SHP77 treated with DMSO at 0.1 percent for 48 hours (cell line): ENCODE measurements around the gene BTBD19.
"Not testable (repeated sequence)": the region's sequence is repeated elsewhere in the genome, so short reads cannot be mapped to it uniquely, and the experiment has no call there.

Experiments used
- DNase-seq: peaks from one replicate; lab custom pipeline; 2025; lab: John Stamatoyannopoulos, UW

Gene BTBD19

DNA sequence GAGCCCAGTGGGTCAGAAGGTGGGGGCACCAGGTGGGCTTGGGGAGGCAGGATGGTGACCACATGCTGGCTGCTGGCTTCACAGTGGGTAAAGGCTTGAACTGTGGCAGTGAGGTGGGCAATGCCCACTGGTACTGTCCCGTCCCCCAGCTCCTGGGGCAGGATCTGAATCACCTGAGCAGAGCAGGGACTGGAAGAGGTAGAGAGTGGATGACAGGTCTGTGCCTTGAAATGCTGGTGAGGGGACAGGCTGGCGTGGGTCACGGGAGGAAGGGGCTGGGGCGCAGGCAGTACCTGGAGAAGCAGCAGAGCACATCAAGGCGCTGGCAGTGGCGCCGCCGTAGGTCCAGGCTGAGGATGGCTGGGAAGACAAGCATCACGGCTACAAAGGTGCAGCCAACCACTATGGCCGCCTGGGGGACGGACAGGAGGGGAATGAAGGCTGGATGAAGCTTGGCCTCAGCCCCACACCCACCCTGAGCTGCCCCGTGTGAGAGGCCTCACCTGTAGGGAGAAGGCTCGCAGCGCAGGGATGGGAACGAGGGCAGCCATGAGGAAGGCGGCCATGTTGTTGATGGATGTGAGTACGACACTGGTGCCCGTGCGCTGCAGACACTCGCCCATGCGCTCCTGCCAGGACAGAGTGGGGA is 19.8 kb downstream of the BTBD19 start:
- DNase-seq, result no peak

DNA sequence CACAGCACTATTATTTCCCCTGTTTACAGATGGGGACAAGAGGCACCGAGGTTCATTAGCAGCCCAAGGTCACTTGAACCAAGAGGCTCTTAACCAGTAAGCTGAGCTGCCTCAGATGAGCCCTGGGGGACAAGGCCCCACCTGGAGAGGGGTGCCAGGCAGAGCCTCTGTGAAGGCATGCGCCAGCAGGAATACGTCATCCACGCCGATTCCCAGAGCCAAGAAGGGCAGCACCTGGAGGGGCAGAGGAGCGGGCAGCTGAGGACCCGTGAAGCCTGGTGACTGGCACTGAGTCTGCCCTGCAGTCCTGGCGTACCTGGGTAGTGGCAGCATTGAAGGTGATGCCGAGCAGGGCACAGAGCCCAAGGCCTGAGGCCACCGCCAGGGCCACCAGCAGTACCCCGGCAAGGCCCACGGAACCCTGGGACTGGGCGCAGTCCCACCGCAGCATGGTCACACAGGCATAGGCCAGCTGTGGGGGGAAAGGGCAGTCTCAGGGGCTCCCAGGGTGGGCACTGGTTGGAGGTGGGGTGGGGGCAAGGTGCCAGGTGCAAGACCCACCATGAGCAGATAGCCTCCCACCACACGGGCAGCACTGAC is 20.6 kb downstream of the BTBD19 start:
- no peak for DNase-seq

DNA sequence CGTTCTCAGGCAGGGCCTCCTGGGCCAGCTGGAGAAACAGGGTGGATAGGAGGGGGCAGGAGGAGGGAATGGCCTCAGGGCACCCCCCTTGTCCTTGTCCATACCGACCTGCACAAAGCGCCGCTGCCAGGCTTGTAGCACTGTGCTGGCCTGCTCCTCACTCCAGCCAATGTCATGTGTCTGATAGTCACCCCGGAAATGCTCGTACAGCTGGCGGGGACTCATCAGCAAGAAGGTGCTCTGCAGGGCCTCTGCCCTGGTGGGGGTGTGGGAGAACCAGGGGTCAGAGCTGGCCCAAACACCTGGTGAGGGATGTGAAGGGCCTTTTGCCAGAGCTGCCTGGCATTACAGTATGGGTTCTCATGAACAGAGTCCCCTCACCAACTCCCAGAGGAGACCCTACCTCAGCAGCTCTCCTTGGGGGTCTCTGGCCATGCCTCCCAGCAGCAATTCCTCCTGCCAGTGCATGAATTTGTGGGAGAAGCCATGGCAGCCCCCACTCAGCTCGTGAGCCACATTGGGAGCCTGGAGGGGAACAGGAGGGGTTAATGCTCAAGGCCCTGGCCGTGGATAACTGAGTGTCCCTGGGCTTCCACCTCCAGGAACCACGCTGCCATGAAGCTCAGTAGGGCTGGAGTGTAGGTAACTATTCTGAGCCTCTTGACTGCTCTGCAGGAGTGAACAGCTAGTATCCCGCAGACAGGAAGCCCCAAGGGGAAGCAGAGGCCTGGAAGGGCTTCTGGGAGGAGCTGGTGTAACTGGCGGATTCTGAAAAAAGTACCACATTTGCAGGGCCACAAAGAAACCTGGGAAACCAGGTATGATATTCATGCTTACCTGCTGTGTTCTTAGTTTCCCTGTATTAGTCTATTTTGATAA is 21.4 kb downstream of the BTBD19 start:
- no peak for DNase-seq

- no peak for DNase-seq
Observed at GRCh38 chr1:44830900-44831304, 22.6 kb downstream of the BTBD19 start.

DNA sequence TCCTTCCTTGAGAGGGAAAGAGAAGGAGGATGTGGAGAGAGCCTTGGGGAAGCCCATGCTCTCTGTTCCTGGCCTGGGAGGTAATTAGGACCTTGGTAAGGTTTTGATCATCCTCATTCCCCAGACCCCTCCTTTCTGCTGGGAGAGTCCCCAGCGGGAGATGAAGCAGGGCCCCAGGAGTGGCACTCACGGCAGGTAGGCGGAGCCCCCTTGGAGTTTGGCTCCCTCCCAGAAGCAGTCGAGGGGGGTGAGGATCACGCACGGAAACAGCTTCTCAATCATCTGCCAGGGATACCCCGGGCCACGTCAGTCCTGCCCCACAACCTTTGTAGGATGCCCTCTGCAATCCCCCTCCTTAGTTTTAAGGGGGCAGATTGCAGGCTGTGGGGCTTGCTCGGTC is 23.2 kb downstream of the BTBD19 start:
- DNase-seq, result no peak

- no peak for DNase-seq
Observed at GRCh38 chr1:44832056-44832705, 23.9 kb downstream of the BTBD19 start.

DNA sequence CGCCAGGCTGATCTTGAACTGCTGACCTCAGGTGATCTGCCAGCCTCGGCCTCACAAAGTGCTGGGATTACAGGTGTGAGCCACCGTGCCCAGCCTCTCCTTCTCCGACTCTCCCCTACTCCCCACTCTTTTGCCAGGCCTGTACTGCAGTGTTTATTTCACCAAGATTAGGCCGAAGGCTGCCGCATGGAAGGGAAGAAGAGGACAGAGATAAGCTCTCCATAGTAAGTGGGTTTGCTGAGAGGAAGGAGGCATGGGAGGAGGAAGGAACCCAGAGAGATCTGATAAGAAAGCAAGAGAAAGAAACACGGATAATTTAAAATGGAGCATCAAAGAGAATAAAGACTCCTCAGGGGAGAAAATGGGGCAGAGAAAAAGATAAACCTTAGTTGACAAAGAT is 26.0 kb downstream of the BTBD19 start:
- no peak for DNase-seq

DNA sequence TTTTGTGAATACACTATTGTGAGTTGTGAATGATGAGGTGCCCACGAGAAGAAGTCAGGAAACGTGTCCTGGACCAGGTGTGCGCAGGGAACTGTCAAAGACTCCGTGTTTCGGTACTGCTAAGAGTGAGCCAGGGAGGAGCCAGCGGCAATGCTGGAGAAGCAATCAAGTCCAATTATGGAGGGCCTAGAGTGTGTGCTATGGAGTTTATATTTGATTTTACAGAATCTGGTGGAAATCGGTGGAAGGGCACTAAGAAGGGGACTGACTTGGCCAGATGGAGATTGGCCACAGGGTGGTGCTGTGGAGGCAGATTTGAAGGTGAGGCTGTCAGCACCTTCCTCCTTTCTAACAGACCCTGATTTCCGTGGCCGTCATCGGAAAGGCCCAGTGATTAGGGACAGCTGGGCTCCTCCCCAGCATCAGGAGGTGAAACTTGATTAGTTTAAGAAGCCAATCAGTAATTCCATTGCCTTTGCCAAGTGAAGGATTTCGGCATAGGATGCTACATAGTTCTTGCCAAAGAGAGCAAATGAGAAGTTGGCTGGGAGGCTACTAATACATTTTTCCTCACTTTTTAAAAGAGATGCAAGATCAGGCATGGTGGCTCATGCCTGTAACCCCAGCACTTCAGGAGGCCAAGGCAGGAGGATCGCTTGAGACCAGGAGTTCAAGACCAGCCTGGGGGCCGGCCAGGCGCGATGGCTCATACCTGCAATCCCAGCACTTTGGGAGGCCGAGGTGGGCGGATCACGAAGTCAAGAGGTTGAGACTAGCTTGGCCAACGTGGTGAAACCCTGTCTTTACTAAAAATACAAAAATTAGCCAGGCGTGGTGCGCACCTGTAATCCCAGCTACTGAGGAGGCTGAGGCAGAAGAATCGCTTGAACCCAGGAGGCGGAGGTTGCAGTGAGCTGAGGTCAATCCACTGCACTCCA is 27.7 kb downstream of the BTBD19 start:
- peak; percentile 60 for DNase-seq

- not testable (repeated sequence) for DNase-seq
Observed at GRCh38 chr1:44838294-44838693, 30.0 kb downstream of the BTBD19 start.

DNA sequence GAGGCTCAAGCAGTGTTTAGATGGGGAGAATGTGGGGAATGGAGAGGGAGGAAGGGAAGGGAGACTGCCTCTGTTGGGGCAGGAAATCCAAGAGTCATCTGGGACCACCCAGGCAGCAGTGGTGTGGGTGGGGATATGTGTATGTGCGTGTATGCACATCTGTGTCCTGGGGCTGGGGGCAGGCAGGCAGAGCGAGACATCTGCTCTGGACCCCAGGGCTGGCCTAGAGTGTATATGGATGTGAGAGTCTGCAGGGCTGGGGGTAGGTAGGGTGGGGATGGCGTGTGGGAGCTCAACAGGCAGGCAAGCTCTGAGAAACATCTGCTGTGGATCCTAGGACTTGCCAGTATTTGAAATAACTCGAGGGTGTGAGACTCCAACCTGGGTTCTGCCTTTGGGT is 31.3 kb downstream of the BTBD19 start:
- DNase-seq, result no peak

DNA sequence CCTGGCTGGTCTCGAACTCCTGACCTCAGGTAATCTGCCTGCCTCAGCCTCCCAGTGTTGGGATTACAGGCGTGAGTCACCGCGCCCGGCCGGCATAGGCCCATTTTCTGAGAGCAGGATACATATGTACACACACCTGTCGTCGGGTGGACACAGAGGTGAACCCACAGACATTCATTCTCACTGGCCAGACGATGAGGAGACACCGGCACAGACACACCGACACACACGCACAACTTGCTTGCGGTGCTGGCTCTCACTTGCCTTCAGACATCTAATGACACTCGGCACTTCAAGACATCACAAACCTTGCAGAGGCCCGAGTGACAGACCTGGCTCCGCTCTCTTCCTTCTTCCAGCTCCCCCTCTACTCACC is 34.2 kb downstream of the BTBD19 start:
- DNase-seq, result peak; percentile 2

GRCh38 chr1:44842862-44843655 is 34.7 kb downstream of the BTBD19 start, which contains the start of gene PTCH2:
TSS of gene PTCH2 (minus strand) at chr1:44843253. CDS start at chr1:44842932, 321 bp downstream.
- peak; percentile 44 for DNase-seq

- DNase-seq, result no peak
Observed at GRCh38 chr1:44846985-44847384, 38.7 kb downstream of the BTBD19 start.

DNA sequence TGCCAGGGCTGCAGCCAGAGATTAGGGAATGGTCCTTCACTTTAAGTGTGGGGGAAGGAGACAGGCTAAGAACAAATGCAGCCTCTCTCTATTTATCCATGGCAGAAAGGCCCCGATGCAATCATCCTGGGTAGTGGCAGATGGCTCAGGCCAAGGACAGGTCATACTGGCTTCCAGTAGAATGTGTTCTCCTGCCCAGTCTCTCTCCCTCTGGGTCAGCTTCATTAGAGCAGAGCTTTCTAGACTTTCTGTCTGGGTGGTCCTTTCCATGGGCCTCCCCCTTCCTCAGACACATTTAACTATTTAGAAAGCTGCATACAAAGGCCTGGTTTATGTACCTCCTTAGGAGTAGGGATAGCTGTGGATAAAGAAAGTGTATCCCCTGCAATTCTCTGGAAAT is 39.5 kb downstream of the BTBD19 start:
- no peak for DNase-seq

GRCh38 chr1:44848456-44849181 is 40.3 kb downstream of the BTBD19 start:
- DNase-seq, result no peak

DNA sequence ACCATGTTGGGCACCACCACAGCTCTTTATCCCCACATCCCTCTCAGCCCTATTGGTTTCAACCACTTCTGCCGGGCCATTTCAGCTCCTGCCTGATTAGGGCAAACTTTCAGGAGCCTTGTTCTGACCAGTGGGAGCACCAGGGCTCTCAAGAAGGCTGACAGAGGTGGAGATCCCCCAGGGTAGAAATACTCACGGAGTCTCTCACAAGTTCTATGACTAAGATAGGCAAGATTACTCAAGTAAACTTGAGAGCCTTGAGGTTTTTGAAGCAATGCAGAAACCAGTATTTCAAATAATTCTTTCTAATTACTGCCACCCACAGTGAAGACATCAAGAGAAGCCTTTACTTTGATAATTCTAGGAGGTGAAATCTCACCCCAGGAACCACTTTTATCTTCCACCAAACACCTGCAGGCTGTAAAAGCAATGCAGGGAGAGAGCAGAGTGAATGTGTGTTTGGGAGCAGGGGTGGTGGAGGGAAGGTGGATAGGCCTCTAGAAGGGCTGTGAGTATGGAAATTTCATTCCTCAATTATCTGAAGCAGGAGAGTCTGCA is 41.3 kb downstream of the BTBD19 start:
- no peak for DNase-seq

DNA sequence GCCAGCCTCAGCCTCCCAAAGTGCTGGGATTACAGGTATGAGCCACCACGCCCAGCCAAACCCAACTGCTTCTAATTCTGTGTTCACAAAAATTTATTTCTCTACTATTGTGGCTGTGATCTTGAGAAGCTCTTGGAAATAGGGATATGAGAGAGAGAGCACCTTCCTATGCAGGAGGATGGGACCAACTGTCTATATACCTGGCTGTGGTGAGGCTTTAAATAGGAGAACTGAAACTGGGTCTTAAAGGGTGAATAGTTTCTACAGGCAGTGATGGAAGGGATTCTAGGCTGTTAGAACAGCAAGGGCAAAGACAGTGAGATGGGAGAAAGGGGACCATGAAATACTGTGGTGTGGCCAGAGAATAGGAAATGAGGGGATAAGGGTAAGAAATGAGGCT is 43.0 kb downstream of the BTBD19 start:
- DNase-seq, result no peak

- no peak for DNase-seq
Observed at GRCh38 chr1:44853201-44853600, 44.9 kb downstream of the BTBD19 start.

DNA sequence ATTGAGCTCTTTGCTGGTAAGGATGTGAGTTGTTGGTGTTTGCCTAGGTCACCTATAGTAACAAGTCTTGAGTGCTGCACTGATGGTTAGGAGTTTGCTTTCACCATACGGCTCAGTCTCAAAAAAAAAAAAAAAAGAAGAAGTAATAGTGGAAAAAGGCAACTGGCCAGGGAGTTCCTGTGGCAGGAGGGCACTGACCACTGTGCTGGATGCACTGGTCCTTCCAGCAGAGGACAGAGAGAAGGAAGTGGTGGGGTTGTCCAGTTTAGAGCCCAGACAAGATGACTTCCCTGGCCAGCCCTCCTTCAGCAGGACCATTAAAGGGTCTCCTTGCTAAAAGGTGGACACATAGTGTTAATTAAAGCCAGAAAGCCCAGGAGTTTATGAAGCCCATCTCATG is 46.6 kb downstream of the BTBD19 start:
- no peak for DNase-seq

GRCh38 chr1:44855742-44856141 is 47.4 kb downstream of the BTBD19 start:
- DNase-seq, result no peak
